Measurements from ENCODE around the gene RNF141.

RNF141 gene

DNA sequence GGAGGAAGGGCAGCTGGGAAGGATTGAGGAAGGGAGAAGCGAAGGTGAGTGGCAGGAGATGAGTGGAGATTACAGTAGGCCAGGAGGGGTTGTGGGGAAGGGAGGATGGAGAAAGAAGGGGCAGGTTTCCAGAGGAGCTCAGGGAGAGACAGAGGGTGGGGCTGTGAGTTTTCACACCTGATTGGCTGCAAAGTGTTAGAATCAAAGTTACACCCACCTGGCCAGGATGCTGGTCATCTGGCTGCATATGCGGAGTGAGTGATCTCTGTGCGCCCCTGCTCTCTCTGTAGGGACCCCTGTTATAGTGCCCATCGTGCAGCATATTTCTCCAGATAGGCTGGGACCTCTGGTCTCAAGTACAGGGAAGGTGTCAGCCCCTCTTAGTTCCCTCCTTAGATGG is 67.6 kb downstream of the RNF141 start:
- H3K9me3 Mint-ChIP-seq = peaks cover 0 to 7% of the 10 kb centered on the region in 2 donors
- no peak overlapping the region for H3K4me3 Mint-ChIP-seq
- H3K27ac Mint-ChIP-seq = no peak overlapping the region
- peaks cover 29% of the 10 kb centered on the region for H3K4me1 Mint-ChIP-seq
- no peak for DNase-seq
- no peaks in the 10 kb centered on the region for H3K27me3 Mint-ChIP-seq
- ATAC-seq = no peak

GRCh38 chr11:10462746-10463300 is 78.2 kb downstream of the RNF141 start:
- Mint-ChIP-seq H3K27me3 (no peaks in the 10 kb centered on the region), H3K27ac (no peak overlapping the region), H3K4me3 (no peak overlapping the region), H3K9me3 (peaks cover 0 to 5% of the 10 kb centered on the region in 2 donors), H3K4me1 (peaks cover 46% of the 10 kb centered on the region)
- no peak for DNase-seq
- no peak for ATAC-seq
